Astrocyte of the cerebellum (primary cell): ENCODE results near the gene SLC25A36.

ENCODE experiments used
- DNase-seq: peaks from one replicate; pipeline ENCODE4 v3.0.0-alpha.2; 2011; ENCODE audit warnings: low read depth
- H3K4me3 ChIP-seq: 2 replicates; pipeline ENCODE4 v1.5.1; 2011; ENCODE audit warnings: mild to moderate bottlenecking, low read depth, low read length, moderate library complexity
- in situ Hi-C: cut with HindIII; loops from 2 replicates; pipeline ENCODE4 v1.10.0; 2017; ENCODE audit warnings: low sequenced_read_pairs
- TF ChIP-seq, protein P1 (sequence below): IDR thresholded peaks from 2 replicates; pipeline ENCODE4 v1.5.1; 2012; ENCODE audit warnings: low read length, low read depth, moderate library complexity, mild to moderate bottlenecking; ENCODE audit errors: missing control alignments

SLC25A36 gene

GRCh38 chr3:141020143-141020830 lies 78.7 kb downstream of the SLC25A36 start:
- no peak overlapping the region for H3K4me3 ChIP-seq
- TF ChIP-seq, protein P1, sequence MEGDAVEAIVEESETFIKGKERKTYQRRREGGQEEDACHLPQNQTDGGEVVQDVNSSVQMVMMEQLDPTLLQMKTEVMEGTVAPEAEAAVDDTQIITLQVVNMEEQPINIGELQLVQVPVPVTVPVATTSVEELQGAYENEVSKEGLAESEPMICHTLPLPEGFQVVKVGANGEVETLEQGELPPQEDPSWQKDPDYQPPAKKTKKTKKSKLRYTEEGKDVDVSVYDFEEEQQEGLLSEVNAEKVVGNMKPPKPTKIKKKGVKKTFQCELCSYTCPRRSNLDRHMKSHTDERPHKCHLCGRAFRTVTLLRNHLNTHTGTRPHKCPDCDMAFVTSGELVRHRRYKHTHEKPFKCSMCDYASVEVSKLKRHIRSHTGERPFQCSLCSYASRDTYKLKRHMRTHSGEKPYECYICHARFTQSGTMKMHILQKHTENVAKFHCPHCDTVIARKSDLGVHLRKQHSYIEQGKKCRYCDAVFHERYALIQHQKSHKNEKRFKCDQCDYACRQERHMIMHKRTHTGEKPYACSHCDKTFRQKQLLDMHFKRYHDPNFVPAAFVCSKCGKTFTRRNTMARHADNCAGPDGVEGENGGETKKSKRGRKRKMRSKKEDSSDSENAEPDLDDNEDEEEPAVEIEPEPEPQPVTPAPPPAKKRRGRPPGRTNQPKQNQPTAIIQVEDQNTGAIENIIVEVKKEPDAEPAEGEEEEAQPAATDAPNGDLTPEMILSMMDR, result no peak
- in situ Hi-C loops, result no loop called here
- peak; percentile 3 for DNase-seq

- H3K4me3 ChIP-seq, result no peak overlapping the region
- TF ChIP-seq, protein P1, result no peak
- in situ Hi-C loops, result no loop called here
- DNase-seq, result no peak
Observed at GRCh38 chr3:141021261-141021660, 79.6 kb downstream of the SLC25A36 start.
